HEK293 (cell line): ENCODE data around the gene SIRT7.

ENCODE experiments used
- CTCF ChIA-PET: fragments of 350-600 bp; formaldehyde crosslinking; extraction: SDS; loops from one replicate; lab custom pipeline; 2021; ENCODE audit warnings: antibody characterized with exemption; lab: Yijun Ruan, JAX
- POLR2A ChIA-PET: fragments of 300-600 bp; formaldehyde crosslinking; extraction: SDS; loops from one replicate; lab custom pipeline; 2020; ENCODE audit warnings: antibody characterized with exemption, inconsistent platforms; lab: Yijun Ruan, JAX
- H3K27ac ChIP-seq: fragments of 200-500 bp; sonication (Bioruptor generic); 2 replicates; pipeline ENCODE4 v1.5.1; 2014; ENCODE audit warnings: low read depth, low read length, control low read depth, inconsistent platforms; ENCODE audit errors: extremely low read depth
- H3K36me3 ChIP-seq, 2 experiments: fragments of 200-500 bp in 1 of 2; sonication (Bioruptor generic) in 1 of 2; 1 replicate in 1 of 2; 2 replicates in 1 of 2; pipeline ENCODE4 v1.5.1; 2014 to 2017; ENCODE audit warnings: inconsistent platforms in 2 of 2, low read length in 2 of 2; ENCODE audit not compliant: control insufficient read depth in 2 of 2, insufficient read depth in 1 of 2
- H3K4me1 ChIP-seq: fragments of 200-500 bp; sonication (Bioruptor generic); 2 replicates; pipeline ENCODE4 v1.5.1; 2014; ENCODE audit warnings: mild to moderate bottlenecking, low read length, inconsistent platforms; ENCODE audit not compliant: control insufficient read depth, insufficient read depth
- H3K4me3 ChIP-seq: 2 replicates; pipeline ENCODE4 v1.5.1; 2011; ENCODE audit warnings: low read depth, mild to moderate bottlenecking, control low read depth, low read length, moderate library complexity
- H3K9me3 ChIP-seq: fragments of 200-500 bp; sonication (Bioruptor generic); 2 replicates; pipeline ENCODE4 v1.5.1; 2014; ENCODE audit warnings: low read depth, low read length, inconsistent platforms; ENCODE audit not compliant: control insufficient read depth, insufficient read depth
- EGR2 ChIP-seq: fragments of 450-650 bp; formaldehyde crosslinking; IDR thresholded peaks from 2 replicates; pipeline ENCODE4 v1.5.1; 2016; ENCODE audit warnings: low read depth, missing biosample characterization, missing genetic modification characterization
- GLIS1 ChIP-seq: fragments of 450-650 bp; formaldehyde crosslinking; IDR thresholded peaks from 2 replicates; pipeline ENCODE4 v1.5.1; 2016; ENCODE audit warnings: missing biosample characterization, missing genetic modification characterization
- PRDM1 ChIP-seq: fragments of 450-650 bp; formaldehyde crosslinking; IDR thresholded peaks from 2 replicates; pipeline ENCODE4; 2016; ENCODE audit warnings: missing biosample characterization, missing genetic modification characterization
- SP2 ChIP-seq: fragments of 450-650 bp; formaldehyde crosslinking; IDR thresholded peaks from 2 replicates; pipeline ENCODE4 v1.5.1; 2016; ENCODE audit warnings: missing biosample characterization, missing genetic modification characterization
- ZBTB17 ChIP-seq: fragments of 450-650 bp; formaldehyde crosslinking; IDR thresholded peaks from 2 replicates; pipeline ENCODE4 v1.5.1; 2016; ENCODE audit warnings: missing biosample characterization, missing genetic modification characterization
- ZEB2 ChIP-seq: fragments of 450-650 bp; formaldehyde crosslinking; IDR thresholded peaks from 2 replicates; pipeline ENCODE4 v1.5.1; 2016; ENCODE audit warnings: missing biosample characterization, missing genetic modification characterization
- ZFHX2 ChIP-seq: fragments of 450-650 bp; formaldehyde crosslinking; conservative IDR thresholded peaks from 2 replicates; pipeline ENCODE4 v1.5.1; 2016; ENCODE audit warnings: missing biosample characterization, missing genetic modification characterization
- ZFP69B ChIP-seq: fragments of 450-650 bp; formaldehyde crosslinking; IDR thresholded peaks from 2 replicates; pipeline ENCODE4 v1.5.1; 2016; ENCODE audit warnings: missing biosample characterization, missing genetic modification characterization
- ZNF10 ChIP-seq: fragments of 450-650 bp; formaldehyde crosslinking; IDR thresholded peaks from 2 replicates; pipeline ENCODE4 v1.5.1; 2017; ENCODE audit warnings: missing biosample characterization, missing genetic modification characterization
- ZNF133 ChIP-seq: fragments of 450-650 bp; formaldehyde crosslinking; IDR thresholded peaks from 2 replicates; pipeline ENCODE4 v1.5.1; 2016; ENCODE audit warnings: missing biosample characterization, missing genetic modification characterization
- ZNF146 ChIP-seq: fragments of 450-650 bp; formaldehyde crosslinking; IDR thresholded peaks from 2 replicates; pipeline ENCODE4 v1.5.1; 2016; ENCODE audit warnings: missing biosample characterization, missing genetic modification characterization
- ZNF16 ChIP-seq: fragments of 450-650 bp; formaldehyde crosslinking; IDR thresholded peaks from 2 replicates; pipeline ENCODE4 v1.5.1; 2016; ENCODE audit warnings: low read depth, missing biosample characterization, missing genetic modification characterization
- ZNF19 ChIP-seq: fragments of 450-650 bp; formaldehyde crosslinking; IDR thresholded peaks from 2 replicates; pipeline ENCODE4; 2016; ENCODE audit warnings: missing biosample characterization, missing genetic modification characterization, low read depth
- ZNF221 ChIP-seq: fragments of 450-650 bp; formaldehyde crosslinking; IDR thresholded peaks from 2 replicates; pipeline ENCODE4 v1.5.1; 2017; ENCODE audit warnings: missing biosample characterization, missing genetic modification characterization, borderline replicate concordance
- ZNF423 ChIP-seq: fragments of 450-650 bp; formaldehyde crosslinking; IDR thresholded peaks from 2 replicates; pipeline ENCODE4 v1.5.1; 2016; ENCODE audit warnings: missing biosample characterization, missing genetic modification characterization
- ZNF610 ChIP-seq: fragments of 450-650 bp; formaldehyde crosslinking; IDR thresholded peaks from 2 replicates; pipeline ENCODE4 v1.5.1; 2016; ENCODE audit warnings: missing biosample characterization, missing genetic modification characterization, borderline replicate concordance
- ZNF660 ChIP-seq: fragments of 450-650 bp; IDR thresholded peaks from 2 replicates; pipeline ENCODE4 v1.5.1; 2018; ENCODE audit warnings: missing biosample characterization, mild to moderate bottlenecking, missing genetic modification characterization
- ZNF670 ChIP-seq: fragments of 450-650 bp; formaldehyde crosslinking; IDR thresholded peaks from 2 replicates; pipeline ENCODE4 v1.5.1; 2016; ENCODE audit warnings: missing biosample characterization, missing genetic modification characterization, low read depth
- ZNF785 ChIP-seq: fragments of 450-650 bp; formaldehyde crosslinking; IDR thresholded peaks from 2 replicates; pipeline ENCODE4 v1.5.1; 2016; ENCODE audit warnings: missing biosample characterization, missing genetic modification characterization
- TF ChIP-seq, protein P1 (sequence below): fragments of 450-650 bp; formaldehyde crosslinking; IDR thresholded peaks from 2 replicates; pipeline ENCODE4 v1.5.1; 2016; ENCODE audit warnings: missing biosample characterization, missing genetic modification characterization
- TF ChIP-seq, protein P2 (sequence below): fragments of 450-650 bp; formaldehyde crosslinking; conservative IDR thresholded peaks from 2 replicates; pipeline ENCODE4 v1.5.1; 2016; ENCODE audit warnings: low read depth, missing biosample characterization, missing genetic modification characterization

SIRT7 gene

DNA sequence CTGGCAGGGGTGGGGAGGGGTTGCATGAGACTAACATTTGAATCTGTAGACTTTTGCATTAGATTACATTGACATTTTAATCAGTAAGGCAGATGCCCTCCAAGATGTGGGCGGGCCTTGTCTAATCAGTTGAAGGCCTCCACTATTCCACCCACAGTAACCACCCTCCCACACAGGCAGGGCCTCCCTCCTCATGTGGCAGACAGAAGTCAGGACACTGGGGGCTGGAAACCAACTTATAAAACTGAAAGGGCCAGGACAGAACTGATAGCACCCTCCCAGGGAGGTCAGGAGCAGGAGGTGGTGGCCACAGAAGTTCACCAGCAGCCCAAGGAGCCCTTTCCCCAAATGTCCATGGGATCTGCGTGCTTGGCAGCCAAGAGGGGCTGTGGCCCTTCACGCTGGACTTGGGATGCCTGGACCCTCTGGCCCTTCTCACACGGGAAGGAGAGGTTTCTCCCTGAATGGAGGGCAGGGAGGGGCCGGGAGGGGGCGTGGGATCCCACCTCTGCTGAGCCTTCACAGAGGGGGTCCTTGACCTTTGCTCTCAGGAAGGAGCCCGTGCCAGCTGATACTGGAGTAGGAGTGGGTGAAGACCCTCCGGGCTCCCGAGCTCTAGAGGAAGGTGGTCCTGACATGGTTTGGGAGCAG, 14.5 kb upstream of the SIRT7 start:
- Histone ChIP-seq H3K9me3 (no peaks in the 10 kb centered on the region), H3K4me3 (no peak overlapping the region), H3K4me1 (no peaks in the 10 kb centered on the region; the same call in 1 of the 2 replicates), H3K36me3 (peaks cover 0 to 13% of the 10 kb centered on the region in 2 experiments; a peak in 1 of 3 replicates), H3K27ac (no peak overlapping the region)
- ChIA-PET CTCF (interaction anchor here (1.2 kb wide), 1 partner anchor 87 kb away, joined by 3 read pairs; no protein-coding TSS in a partner anchor), POLR2A (interaction anchor here (1.5 kb wide), 1 partner anchor 89 kb away, joined by 4 read pairs; no protein-coding TSS in a partner anchor)
- TF ChIP-seq ZNF146 (tag by site-specific recombination) (no peak), ZFHX2 (peak; percentile 95), ZNF670 (tag by site-specific recombination) (no peak), SP2 (tag by site-specific recombination) (0 out of 2 replicates have a peak, but pooled peaks have one; percentile 9), GLIS1 (tag by site-specific recombination) (peak; percentile 32), EGR2 (peak; percentile 91), ZNF10 (tag by site-specific recombination) (peak; percentile 100), PRDM1 (no peak), ZBTB17 (tag by site-specific recombination) (no peak)

DNA sequence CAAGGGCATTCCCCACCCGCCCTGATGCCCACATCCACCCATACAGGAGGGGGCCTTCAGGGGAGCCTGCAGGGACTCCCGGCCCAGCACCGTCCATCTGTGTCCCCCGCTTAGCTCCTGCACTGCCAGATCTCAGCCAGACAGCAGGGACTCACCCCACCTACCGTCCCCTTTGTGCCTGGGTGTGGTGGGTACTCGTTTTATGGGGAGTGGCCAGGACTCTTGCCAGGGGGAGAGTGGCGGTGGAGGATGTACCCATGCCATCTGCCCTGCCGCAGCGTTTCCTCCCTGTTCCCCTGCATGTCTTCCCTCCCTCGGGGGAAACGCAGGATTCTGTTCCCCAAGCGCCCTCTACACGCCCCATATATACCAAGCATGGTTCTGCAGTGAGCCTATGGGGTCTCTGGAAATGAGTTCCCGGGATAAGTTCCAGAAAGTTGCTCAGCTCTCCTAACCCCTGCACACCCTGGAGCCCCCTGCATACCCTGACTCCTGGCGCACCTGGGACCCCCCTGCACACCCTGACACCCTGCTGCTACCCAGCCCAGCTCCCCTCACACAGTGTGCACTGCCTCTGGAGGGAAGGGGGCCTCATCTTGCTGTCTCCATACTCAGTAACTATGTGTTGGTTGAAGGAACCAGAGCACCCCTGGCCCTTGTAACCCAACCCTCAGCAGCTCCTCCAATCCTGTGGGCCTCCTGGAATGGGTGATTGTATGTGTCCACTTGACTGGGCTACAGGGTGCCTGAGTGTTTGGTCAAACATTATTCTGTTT, 13.8 kb upstream of the SIRT7 start:
- H3K4me1 ChIP-seq: no peaks in the 10 kb centered on the region; the same call in 1 of the 2 replicates
- no peak overlapping the region for H3K4me3 ChIP-seq
- peaks cover 0 to 13% of the 10 kb centered on the region in 2 experiments; a peak in 1 of 3 replicates for H3K36me3 ChIP-seq
- no peak overlapping the region for H3K27ac ChIP-seq
- ChIA-PET CTCF (interaction anchor here (0.6 to 1.2 kb wide), 3 partner anchors 28 to 90 kb away, joined by 3 to 4 read pairs (median 4); no protein-coding TSS in a partner anchor), POLR2A (interaction anchor here (0.6 to 1.5 kb wide), 2 partner anchors 19 to 90 kb away, joined by 4 to 5 read pairs; no protein-coding TSS in a partner anchor)
- H3K9me3 ChIP-seq: no peaks in the 10 kb centered on the region
- TF ChIP-seq, protein P1, sequence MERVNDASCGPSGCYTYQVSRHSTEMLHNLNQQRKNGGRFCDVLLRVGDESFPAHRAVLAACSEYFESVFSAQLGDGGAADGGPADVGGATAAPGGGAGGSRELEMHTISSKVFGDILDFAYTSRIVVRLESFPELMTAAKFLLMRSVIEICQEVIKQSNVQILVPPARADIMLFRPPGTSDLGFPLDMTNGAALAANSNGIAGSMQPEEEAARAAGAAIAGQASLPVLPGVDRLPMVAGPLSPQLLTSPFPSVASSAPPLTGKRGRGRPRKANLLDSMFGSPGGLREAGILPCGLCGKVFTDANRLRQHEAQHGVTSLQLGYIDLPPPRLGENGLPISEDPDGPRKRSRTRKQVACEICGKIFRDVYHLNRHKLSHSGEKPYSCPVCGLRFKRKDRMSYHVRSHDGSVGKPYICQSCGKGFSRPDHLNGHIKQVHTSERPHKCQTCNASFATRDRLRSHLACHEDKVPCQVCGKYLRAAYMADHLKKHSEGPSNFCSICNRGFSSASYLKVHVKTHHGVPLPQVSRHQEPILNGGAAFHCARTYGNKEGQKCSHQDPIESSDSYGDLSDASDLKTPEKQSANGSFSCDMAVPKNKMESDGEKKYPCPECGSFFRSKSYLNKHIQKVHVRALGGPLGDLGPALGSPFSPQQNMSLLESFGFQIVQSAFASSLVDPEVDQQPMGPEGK: no peak
- TF ChIP-seq ZEB2 (tag by site-specific recombination): no peak
- TF ChIP-seq ZFP69B (tag by site-specific recombination): no peak
- TF ChIP-seq ZNF660 (tag by site-specific recombination): no peak
- no peak for TF ChIP-seq ZNF146 (tag by site-specific recombination)
- TF ChIP-seq ZNF221 (tag by site-specific recombination): no peak
- TF ChIP-seq ZNF785: no peak

DNA sequence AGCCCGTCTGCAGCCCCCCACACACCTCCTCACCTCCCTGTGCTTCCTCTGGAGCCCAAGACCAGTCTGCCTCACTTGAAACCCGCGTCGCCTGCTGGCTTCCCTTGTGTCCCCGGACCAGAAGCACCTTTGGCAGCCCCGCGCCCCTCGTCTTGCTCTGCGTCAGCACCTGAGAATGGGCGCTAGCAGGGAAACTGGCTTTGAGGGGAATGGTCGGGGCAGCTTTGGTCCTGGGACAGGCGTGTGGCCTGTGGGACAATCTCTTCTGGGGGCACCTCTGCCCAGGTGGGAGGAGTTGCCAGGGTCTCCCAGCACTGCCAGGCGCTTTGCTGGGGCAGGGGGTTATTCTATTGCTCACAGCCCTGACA, 13.2 kb upstream of the SIRT7 start:
- H3K4me3 ChIP-seq: no peak overlapping the region
- TF ChIP-seq ZNF19 (tag by site-specific recombination) (no peak), ZNF423 (no peak), ZNF610 (tag by site-specific recombination) (no peak), ZNF133 (tag by site-specific recombination) (no peak), ZNF16 (tag by site-specific recombination) (no peak)
- TF ChIP-seq, protein P2, sequence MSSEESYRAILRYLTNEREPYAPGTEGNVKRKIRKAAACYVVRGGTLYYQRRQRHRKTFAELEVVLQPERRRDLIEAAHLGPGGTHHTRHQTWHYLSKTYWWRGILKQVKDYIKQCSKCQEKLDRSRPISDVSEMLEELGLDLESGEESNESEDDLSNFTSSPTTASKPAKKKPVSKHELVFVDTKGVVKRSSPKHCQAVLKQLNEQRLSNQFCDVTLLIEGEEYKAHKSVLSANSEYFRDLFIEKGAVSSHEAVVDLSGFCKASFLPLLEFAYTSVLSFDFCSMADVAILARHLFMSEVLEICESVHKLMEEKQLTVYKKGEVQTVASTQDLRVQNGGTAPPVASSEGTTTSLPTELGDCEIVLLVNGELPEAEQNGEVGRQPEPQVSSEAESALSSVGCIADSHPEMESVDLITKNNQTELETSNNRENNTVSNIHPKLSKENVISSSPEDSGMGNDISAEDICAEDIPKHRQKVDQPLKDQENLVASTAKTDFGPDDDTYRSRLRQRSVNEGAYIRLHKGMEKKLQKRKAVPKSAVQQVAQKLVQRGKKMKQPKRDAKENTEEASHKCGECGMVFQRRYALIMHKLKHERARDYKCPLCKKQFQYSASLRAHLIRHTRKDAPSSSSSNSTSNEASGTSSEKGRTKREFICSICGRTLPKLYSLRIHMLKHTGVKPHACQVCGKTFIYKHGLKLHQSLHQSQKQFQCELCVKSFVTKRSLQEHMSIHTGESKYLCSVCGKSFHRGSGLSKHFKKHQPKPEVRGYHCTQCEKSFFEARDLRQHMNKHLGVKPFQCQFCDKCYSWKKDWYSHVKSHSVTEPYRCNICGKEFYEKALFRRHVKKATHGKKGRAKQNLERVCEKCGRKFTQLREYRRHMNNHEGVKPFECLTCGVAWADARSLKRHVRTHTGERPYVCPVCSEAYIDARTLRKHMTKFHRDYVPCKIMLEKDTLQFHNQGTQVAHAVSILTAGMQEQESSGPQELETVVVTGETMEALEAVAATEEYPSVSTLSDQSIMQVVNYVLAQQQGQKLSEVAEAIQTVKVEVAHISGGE (tag by site-specific recombination): no peak
- TF ChIP-seq, all 188 proteins: peak for 0
- peaks cover 0 to 13% of the 10 kb centered on the region in 2 experiments; a peak in 1 of 3 replicates for H3K36me3 ChIP-seq
- ChIA-PET CTCF (interaction anchor here (1.0 to 1.1 kb wide), 2 partner anchors 23 to 91 kb away, joined by 4 read pairs; no protein-coding TSS in a partner anchor), POLR2A (interaction anchor here (0.6 to 1.5 kb wide), 2 partner anchors 19 to 90 kb away, joined by 4 to 5 read pairs; no protein-coding TSS in a partner anchor)
- peaks cover 1% of the 10 kb centered on the region; the same call in 1 of the 2 replicates for H3K4me1 ChIP-seq
- H3K9me3 ChIP-seq: no peaks in the 10 kb centered on the region
- no peak overlapping the region for H3K27ac ChIP-seq
